Lower leg skin (tissue), 4 donors: ENCODE measurements around the gene JAGN1. TPM values are rescaled to one million over a fixed set of nuclear protein-coding genes. Genes with fewer than 3 reads are reported as not detected.
"Not testable (repeated sequence)": the region's sequence is repeated elsewhere in the genome, so short reads cannot be mapped to it uniquely, and the experiment has no call there.

Experiments used
- DNase-seq, 2 donors: peaks; one replicate each; pipeline ENCODE4 v3.0.0-alpha.2; 2019; ENCODE audit warnings: low spot score in 2 of 2
- H3K4me3 ChIP-seq: fragments of 200-600 bp; sonication (generic); 2 replicates; pipeline ENCODE4 v1.5.1; 2017; ENCODE audit warnings: mild to moderate bottlenecking, low read depth; ENCODE audit not compliant: poor library complexity, severe bottlenecking
- POLR2A ChIP-seq, 2 donors: fragments of 450-650 bp; IDR thresholded peaks; one replicate each; pipeline ENCODE4 v1.6.1; 2016 to 2017; ENCODE audit warnings: antibody characterized with exemption in 2 of 2, mild to moderate bottlenecking in 1 of 2, moderate library complexity in 1 of 2
- WGBS, 2 donors: methylation state at CpG; one replicate each; pipeline ENCODE4 v1.1.5; 2018; 5-methylcytosine and 5-hydroxymethylcytosine counted together
- intact Hi-C: fragments of 100-400 bp; cut with DNase I; formaldehyde crosslinking; loops from one replicate; pipeline ENCODE4 v1.15.0; 2023; ENCODE audit warnings: low total_unique reads
- total RNA-seq, 4 donors: library from RNA; depleted of rRNA; stranded (reverse); fragments of >200 nt; gene quantifications; one replicate each; pipeline ENCODE4 v1.1.0, GENCODE V29; 2016
- TF ChIP-seq, protein P1 (sequence below), 3 donors: fragments of 450-650 bp; IDR thresholded peaks; one replicate each; pipeline ENCODE4 v1.5.1; 2016; ENCODE audit warnings: antibody characterized with exemption in 3 of 3, mild to moderate bottlenecking in 3 of 3, moderate library complexity in 2 of 3

The JAGN1 gene
- total RNA-seq, 4 donors from 2014 or later, result 39.2 to 70.6 (median 51.0) TPM

DNA sequence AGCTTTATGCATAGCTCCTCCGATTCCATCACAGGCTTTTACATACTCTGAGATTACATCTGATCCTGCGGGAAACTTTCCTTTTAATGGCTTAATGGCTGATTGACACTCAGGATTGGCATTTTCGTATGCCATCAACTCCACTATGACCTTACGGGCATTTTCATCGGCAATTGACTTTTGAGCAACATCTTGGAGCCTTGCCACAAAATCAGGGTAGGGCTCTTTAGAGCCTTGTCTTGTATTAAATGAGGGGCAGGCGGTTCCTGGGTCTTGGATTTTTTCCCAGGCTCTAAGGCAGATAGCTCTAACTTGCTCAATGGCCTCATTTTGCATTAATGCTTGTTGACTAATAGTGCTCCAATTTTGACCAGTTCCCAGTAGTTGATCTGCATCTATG is 38.5 kb upstream of the JAGN1 start:
- intact Hi-C loops, result loop anchor here (10.0 kb wide), 1 partner anchor 63 kb away; the partner anchor contains the start of gene IL17RC
- H3K4me3 ChIP-seq, DNase-seq: not testable (repeated sequence)
- 20 to 28% methylated on average over 6 of the region's 6 CpGs for WGBS, 2 donors

DNA sequence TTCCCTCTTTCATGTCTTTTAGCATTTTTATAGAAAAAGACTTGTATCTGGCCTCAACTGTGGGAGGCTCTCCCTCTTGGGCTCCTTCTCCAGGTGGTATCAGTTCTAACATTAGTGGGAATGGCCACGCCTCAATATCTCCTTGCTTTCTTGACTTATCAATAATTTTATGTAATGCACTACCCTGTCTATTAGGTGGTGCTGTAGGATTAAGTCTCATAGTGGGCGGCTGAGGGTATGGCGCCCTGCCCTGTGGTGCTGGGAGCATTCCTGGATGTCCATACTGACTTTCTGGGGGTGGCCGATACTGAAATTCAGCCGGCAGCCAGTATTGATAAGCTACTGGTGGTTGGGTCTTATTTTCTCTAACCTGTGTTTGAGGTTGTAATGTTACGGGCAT is 37.9 kb upstream of the JAGN1 start:
- WGBS, 2 donors, result 96% methylated on average over 6 of the region's 6 CpGs
- intact Hi-C loops, result loop anchor here (10.0 kb wide), 1 partner anchor 62 kb away; the partner anchor contains the start of gene IL17RC
- no peak overlapping the region for H3K4me3 ChIP-seq
- no peak for DNase-seq
- TF ChIP-seq POLR2A (IDR thresholded peaks at IDR 0.05), result no peak
- TF ChIP-seq, protein P1, sequence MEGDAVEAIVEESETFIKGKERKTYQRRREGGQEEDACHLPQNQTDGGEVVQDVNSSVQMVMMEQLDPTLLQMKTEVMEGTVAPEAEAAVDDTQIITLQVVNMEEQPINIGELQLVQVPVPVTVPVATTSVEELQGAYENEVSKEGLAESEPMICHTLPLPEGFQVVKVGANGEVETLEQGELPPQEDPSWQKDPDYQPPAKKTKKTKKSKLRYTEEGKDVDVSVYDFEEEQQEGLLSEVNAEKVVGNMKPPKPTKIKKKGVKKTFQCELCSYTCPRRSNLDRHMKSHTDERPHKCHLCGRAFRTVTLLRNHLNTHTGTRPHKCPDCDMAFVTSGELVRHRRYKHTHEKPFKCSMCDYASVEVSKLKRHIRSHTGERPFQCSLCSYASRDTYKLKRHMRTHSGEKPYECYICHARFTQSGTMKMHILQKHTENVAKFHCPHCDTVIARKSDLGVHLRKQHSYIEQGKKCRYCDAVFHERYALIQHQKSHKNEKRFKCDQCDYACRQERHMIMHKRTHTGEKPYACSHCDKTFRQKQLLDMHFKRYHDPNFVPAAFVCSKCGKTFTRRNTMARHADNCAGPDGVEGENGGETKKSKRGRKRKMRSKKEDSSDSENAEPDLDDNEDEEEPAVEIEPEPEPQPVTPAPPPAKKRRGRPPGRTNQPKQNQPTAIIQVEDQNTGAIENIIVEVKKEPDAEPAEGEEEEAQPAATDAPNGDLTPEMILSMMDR (IDR thresholded peaks at IDR 0.05), result no peak

DNA sequence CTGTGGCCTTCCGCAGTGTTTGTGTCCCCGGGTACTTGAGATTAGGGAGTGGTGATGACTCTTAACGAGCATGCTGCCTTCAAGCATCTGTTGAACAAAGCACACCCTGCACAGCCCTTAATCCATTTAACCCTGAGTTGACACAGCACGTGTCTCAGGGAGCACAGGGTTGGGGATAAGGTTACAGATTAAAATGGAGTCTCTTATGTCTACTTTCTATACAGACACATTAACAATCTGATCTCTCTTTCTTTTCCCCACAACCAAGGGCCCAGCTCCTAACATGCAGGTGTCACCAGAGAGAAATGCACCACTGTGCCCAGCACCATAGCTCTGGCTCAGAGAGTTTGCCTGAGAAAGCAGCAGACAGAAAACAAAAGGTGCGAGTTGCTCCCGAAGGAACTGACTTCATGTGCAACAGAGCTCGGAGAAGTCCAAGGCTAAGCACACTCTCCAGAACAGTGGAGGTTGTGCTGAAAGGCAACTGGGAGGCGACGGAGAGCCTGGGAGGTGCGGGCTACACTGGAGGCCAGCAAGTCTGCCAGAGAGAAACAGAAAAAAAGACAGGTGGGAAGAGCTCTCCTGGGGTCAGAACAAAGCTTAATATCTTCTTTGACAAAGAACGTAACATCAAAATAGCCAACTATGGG is 36.0 kb upstream of the JAGN1 start:
- intact Hi-C loops, result loop anchor here (10.0 kb wide), 1 partner anchor 60 kb away; the partner anchor contains the start of gene IL17RC
- H3K4me3 ChIP-seq, DNase-seq: not testable (repeated sequence)
- 77 to 80% methylated on average over 11 of the region's 11 CpGs for WGBS, 2 donors

DNA sequence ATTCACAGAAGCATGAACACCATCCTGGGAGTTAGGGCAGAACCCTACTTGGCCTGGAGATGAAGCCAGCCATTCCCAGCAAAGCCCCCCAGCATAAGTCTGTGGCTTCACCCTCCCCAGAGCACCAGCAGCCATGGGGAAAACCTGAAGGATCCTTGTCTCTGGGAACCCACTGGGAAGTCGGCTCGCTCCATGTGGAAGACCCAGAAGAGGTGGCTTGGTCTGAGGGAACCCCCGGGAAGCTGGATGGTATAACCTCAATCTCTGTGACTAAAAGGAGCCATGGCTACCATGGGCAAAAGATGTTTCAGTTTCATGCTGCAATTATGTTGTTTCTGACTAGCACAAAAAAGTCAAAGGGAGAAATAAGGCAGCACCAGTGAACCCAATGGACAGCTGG is 34.8 kb upstream of the JAGN1 start:
- intact Hi-C loops, result loop anchor here (10.0 kb wide), 1 partner anchor 59 kb away; the partner anchor contains the start of gene IL17RC
- H3K4me3 ChIP-seq, result no peak overlapping the region
- WGBS, 2 donors, result 97 to 100% methylated on average over 3 of the region's 3 CpGs
- no peak for DNase-seq
- TF ChIP-seq, protein P1 (IDR thresholded peaks at IDR 0.05), result no peak
- TF ChIP-seq POLR2A (IDR thresholded peaks at IDR 0.05), result no peak

DNA sequence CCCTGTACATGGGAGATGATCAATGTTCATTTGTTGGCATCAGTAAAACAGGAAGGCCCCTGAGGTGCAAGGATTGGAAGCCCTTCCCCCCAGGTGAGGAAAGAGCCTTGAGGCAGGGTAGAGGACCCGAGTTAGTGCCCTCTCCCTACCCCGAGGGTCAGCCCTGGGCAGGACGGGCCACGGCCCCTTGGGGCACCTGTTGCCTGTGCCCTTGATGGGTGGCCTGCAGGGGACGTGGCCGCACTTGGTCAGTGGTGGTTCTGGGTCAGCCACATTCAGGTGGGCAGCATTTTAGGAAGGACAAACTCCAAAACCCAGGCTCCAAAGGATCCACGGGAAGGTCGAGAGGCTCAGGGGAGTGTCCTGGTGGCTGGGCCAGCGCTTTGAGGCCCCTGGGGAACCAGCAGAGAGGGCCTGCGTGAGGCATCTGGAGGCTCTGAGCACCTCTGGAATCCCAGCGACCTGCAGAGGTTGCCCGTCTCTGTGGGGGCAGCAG is 30.8 kb upstream of the JAGN1 start:
- H3K4me3 ChIP-seq, result no peak overlapping the region
- intact Hi-C loops, result loop anchor here (10.0 kb wide), 1 partner anchor 55 kb away; the partner anchor contains the start of gene IL17RC
- 81 to 92% methylated on average over 5 to 12 of the region's 12 CpGs for WGBS, 2 donors
- TF ChIP-seq, protein P1 (IDR thresholded peaks at IDR 0.05), result no peak
- no peak for TF ChIP-seq POLR2A (IDR thresholded peaks at IDR 0.05)
- no peak for DNase-seq

DNA sequence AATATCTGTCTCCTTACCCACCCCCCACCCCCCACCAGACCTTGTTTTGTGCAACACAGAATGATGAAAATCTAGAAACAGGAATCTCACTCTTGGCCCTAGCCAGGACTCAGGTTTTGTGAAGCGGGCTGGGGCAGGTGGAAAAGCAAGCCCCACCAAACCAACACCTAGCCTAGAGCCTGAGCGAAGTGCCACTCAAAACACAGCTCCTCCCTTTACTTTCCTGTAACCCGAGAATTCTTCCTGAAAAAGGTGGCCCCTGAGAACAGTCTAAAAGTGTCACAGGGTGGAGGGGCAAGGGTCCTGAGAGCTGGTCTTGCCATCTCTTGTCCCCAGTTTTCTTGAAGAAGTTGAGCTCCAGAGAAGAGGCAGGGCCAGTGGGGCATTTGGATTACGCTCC is 29.2 kb upstream of the JAGN1 start:
- 94 to 99% methylated on average over 4 of the region's 4 CpGs for WGBS, 2 donors
- intact Hi-C loops, result no loop called here

More for the DNA sequence above, 29.2 kb upstream of the JAGN1 start:
- H3K4me3 ChIP-seq, result no peak overlapping the region
- DNase-seq, result no peak
- TF ChIP-seq, protein P1 (IDR thresholded peaks at IDR 0.05), result no peak
- TF ChIP-seq POLR2A (IDR thresholded peaks at IDR 0.05), result no peak
